Mesendoderm (in vitro differentiated cells): ENCODE data around the gene ASL.
"Not testable (repeated sequence)": the region's sequence is repeated elsewhere in the genome, so short reads cannot be mapped to it uniquely, and the experiment has no call there.

Source experiments
- DNase-seq: peaks from one replicate; pipeline ENCODE4 v3.0.0; 2013
- H2AK5ac ChIP-seq: 2 replicates; pipeline ENCODE4 v1.6.1; 2013; ENCODE audit warnings: low read length, inconsistent platforms
- H2BK120ac ChIP-seq: 2 replicates; pipeline ENCODE4 v1.6.1; 2013; ENCODE audit warnings: low read depth, mild to moderate bottlenecking, low read length, moderate library complexity, mixed read lengths
- H2BK15ac ChIP-seq: replicated peaks from 2 replicates; pipeline ENCODE4 v1.6.1; 2013; ENCODE audit warnings: low read depth, mild to moderate bottlenecking, moderate library complexity
- H2BK5ac ChIP-seq: 2 replicates; pipeline ENCODE4 v1.6.1; 2013; ENCODE audit warnings: low read length, inconsistent platforms
- H3K18ac ChIP-seq: 2 replicates; pipeline ENCODE4 v1.6.1; 2013; ENCODE audit warnings: mild to moderate bottlenecking, low read length, mixed read lengths
- H3K23ac ChIP-seq: one replicate; pipeline ENCODE4 v1.6.1; 2013; ENCODE audit warnings: low read length
- H3K27ac ChIP-seq: 2 replicates; pipeline ENCODE4 v1.5.1; 2013; ENCODE audit warnings: low read depth, mild to moderate bottlenecking, inconsistent platforms, low read length, moderate library complexity
- H3K27me3 ChIP-seq: 2 replicates; pipeline ENCODE4 v1.6.1; 2013; ENCODE audit warnings: low read length, control low read depth, mild to moderate bottlenecking, inconsistent platforms; ENCODE audit not compliant: insufficient read depth, poor library complexity
- H3K36me3 ChIP-seq: 2 replicates; pipeline ENCODE4 v1.6.1; 2013; ENCODE audit warnings: low read length, inconsistent platforms; ENCODE audit not compliant: control insufficient read depth, insufficient read depth
- H3K4ac ChIP-seq: one replicate; pipeline ENCODE4 v1.6.1; 2013; ENCODE audit warnings: low read depth, mild to moderate bottlenecking, low read length, moderate library complexity
- H3K4me1 ChIP-seq: 2 replicates; pipeline ENCODE4 v1.6.1; 2013; ENCODE audit warnings: low read depth, low read length, inconsistent platforms; ENCODE audit not compliant: control insufficient read depth
- H3K4me2 ChIP-seq: 2 replicates; pipeline ENCODE4 v1.6.1; 2013; ENCODE audit warnings: low read length
- H3K4me3 ChIP-seq: 2 replicates; pipeline ENCODE4 v1.5.1; 2013; ENCODE audit warnings: mild to moderate bottlenecking, low read length
- H3K56ac ChIP-seq: one replicate; pipeline ENCODE4 v1.6.1; 2013; ENCODE audit warnings: low read length
- H3K79me1 ChIP-seq: 2 replicates; pipeline ENCODE4 v1.6.1; 2013; ENCODE audit warnings: low read length, inconsistent platforms
- H3K79me2 ChIP-seq: 2 replicates; pipeline ENCODE4 v1.6.1; 2013; ENCODE audit warnings: mild to moderate bottlenecking, low read length; ENCODE audit not compliant: control insufficient read depth, insufficient read depth
- H3K9ac ChIP-seq: 2 replicates; pipeline ENCODE4 v1.6.1; 2013; ENCODE audit warnings: low read length, inconsistent platforms
- H4K5ac ChIP-seq: one replicate; pipeline ENCODE4 v1.6.1; 2013; ENCODE audit warnings: low read length
- H4K8ac ChIP-seq: one replicate; pipeline ENCODE4 v1.6.1; 2013; ENCODE audit warnings: low read depth, mild to moderate bottlenecking, control low read depth, low read length, moderate library complexity
- WGBS: extraction: QIAGEN DNeasy Blood & Tissue Kit; methylation state at CpG from one replicate; pipeline ENCODE4 v1.1.7; 2013; ENCODE audit warnings: low lambda C conversion rate, missing lambda C conversion rate; ENCODE audit not compliant: insufficient coverage; ENCODE audit errors: extremely low coverage; 5-methylcytosine and 5-hydroxymethylcytosine counted together

ASL gene

DNA sequence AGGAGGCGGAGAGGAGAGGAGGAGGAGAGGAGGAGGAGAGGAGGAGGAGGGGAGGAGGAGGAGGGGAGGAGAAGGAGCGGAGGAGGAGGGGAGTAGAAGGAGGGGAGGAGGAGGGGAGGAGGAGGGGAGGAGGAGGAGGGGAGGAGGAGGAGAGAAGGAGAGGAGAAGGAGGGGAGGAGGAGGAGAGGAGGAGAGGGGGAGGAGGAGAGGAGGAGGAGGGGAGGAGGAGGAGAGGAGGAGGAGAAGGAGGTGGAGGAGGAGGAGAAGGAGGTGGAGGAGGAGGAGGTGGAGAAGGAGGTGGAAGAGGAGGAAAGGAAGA, 23.6 kb downstream of the ASL start:
- H3K79me2 ChIP-seq: no peaks in the 10 kb centered on the region
- no peak overlapping the region for H2BK120ac ChIP-seq
- H3K4me1 ChIP-seq: no peaks in the 10 kb centered on the region
- no peak overlapping the region for H2BK15ac ChIP-seq
- no peak overlapping the region for H4K8ac ChIP-seq
- H2BK5ac ChIP-seq: no peak overlapping the region
- no peak overlapping the region for H3K23ac ChIP-seq
- DNase-seq: no peak
- no CpG with 5 or more reads among the region's 2 CpGs for WGBS
- H3K27me3 ChIP-seq: no peaks in the 10 kb centered on the region
- H3K27ac ChIP-seq: no peak overlapping the region
- no peak overlapping the region for H3K18ac ChIP-seq
- peak overlapping the region; percentile 88 for H3K56ac ChIP-seq
- H3K4ac ChIP-seq: no peak overlapping the region
- no peaks in the 10 kb centered on the region for H3K79me1 ChIP-seq
- H3K36me3 ChIP-seq: no peaks in the 10 kb centered on the region
- no peak overlapping the region for H3K9ac ChIP-seq
- no peak overlapping the region for H4K5ac ChIP-seq
- no peak overlapping the region for H2AK5ac ChIP-seq
- H3K4me2 ChIP-seq: no peak overlapping the region
- H3K4me3 ChIP-seq: no peak overlapping the region

GRCh38 chr7:66099551-66100407, 24.2 kb downstream of the ASL start:
- H3K27ac ChIP-seq: peak overlapping the region; percentile 56
- peak overlapping the region; percentile 3 for H3K18ac ChIP-seq
- H2BK15ac ChIP-seq: no peak overlapping the region
- no peak overlapping the region for H4K8ac ChIP-seq
- no peak overlapping the region for H2BK120ac ChIP-seq
- no peak overlapping the region for H2AK5ac ChIP-seq
- no peaks in the 10 kb centered on the region for H3K4me1 ChIP-seq
- H3K4me3 ChIP-seq: no peak overlapping the region
- H3K4ac ChIP-seq: no peak overlapping the region
- no peaks in the 10 kb centered on the region for H3K79me1 ChIP-seq
- no peak overlapping the region for H4K5ac ChIP-seq
- H3K56ac ChIP-seq: peak overlapping the region; percentile 88
- no CpG with 5 or more reads among the region's 15 CpGs for WGBS
- no peaks in the 10 kb centered on the region for H3K36me3 ChIP-seq
- peak; percentile 93 for DNase-seq
- peak overlapping the region; percentile 63 for H3K9ac ChIP-seq
- H3K4me2 ChIP-seq: peak overlapping the region; percentile 51
- no peak overlapping the region for H3K23ac ChIP-seq
- no peaks in the 10 kb centered on the region for H3K27me3 ChIP-seq
- no peaks in the 10 kb centered on the region for H3K79me2 ChIP-seq
- no peak overlapping the region for H2BK5ac ChIP-seq

- no peak overlapping the region for H4K8ac ChIP-seq
- peak overlapping the region; percentile 14 for H3K27ac ChIP-seq
- H4K5ac ChIP-seq: no peak overlapping the region
- H3K36me3 ChIP-seq: no peaks in the 10 kb centered on the region
- no CpG with 5 or more reads among the region's 12 CpGs for whole genome bisulfite sequencing
- no peak overlapping the region for H3K4me3 ChIP-seq
- no peak overlapping the region for H2BK5ac ChIP-seq
- no peak overlapping the region for H2BK15ac ChIP-seq
- no peak for DNase-seq
- H3K27me3 ChIP-seq: no peaks in the 10 kb centered on the region
- H3K79me1 ChIP-seq: no peaks in the 10 kb centered on the region
- H3K4me1 ChIP-seq: no peaks in the 10 kb centered on the region
- peak overlapping the region; percentile 37 for H3K4me2 ChIP-seq
- no peaks in the 10 kb centered on the region for H3K79me2 ChIP-seq
- peak overlapping the region; percentile 80 for H3K56ac ChIP-seq
- H2AK5ac ChIP-seq: no peak overlapping the region
- no peak overlapping the region for H3K23ac ChIP-seq
- H2BK120ac ChIP-seq: no peak overlapping the region
- H3K18ac ChIP-seq: peak overlapping the region; percentile 3
- peak overlapping the region; percentile 29 for H3K9ac ChIP-seq
- H3K4ac ChIP-seq: no peak overlapping the region
Measured at GRCh38 chr7:66100408-66101050, 24.9 kb downstream of the ASL start.

DNA sequence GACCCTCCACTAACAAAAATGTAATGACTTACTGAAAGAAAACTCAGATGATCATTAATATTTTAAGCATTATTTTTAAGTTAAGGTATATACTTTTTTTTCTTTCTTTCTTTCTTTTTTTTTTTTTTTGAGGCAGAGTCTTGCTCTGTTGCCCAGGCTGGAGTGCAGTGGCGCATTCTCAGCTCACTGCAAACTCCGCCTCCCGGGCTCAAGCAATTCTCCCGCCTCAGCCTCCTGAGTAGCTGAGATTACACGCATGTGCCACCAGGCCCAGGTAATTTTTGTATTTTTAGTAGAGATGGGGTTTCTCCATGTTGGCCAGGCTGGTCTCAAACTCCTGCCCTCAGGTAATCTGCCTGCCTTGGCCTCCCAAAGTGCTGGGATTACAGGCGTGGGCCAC, 26.5 kb downstream of the ASL start:
- not testable (repeated sequence) for H3K27me3 ChIP-seq, H3K4me2 ChIP-seq, H3K4me1 ChIP-seq, H2AK5ac ChIP-seq, H4K5ac ChIP-seq, H3K4me3 ChIP-seq, H2BK15ac ChIP-seq, H3K79me1 ChIP-seq, H3K79me2 ChIP-seq, DNase-seq, H3K23ac ChIP-seq, H2BK120ac ChIP-seq, H3K56ac ChIP-seq, H4K8ac ChIP-seq, H2BK5ac ChIP-seq, H3K18ac ChIP-seq, H3K36me3 ChIP-seq, H3K27ac ChIP-seq, H3K9ac ChIP-seq, H3K4ac ChIP-seq
- no CpG with 5 or more reads among the region's 6 CpGs for WGBS

- H3K18ac ChIP-seq, H4K5ac ChIP-seq, H4K8ac ChIP-seq, H3K23ac ChIP-seq, H2BK15ac ChIP-seq, H2BK5ac ChIP-seq, H3K9ac ChIP-seq, H3K27me3 ChIP-seq, H3K4me1 ChIP-seq, H3K79me2 ChIP-seq, H3K4ac ChIP-seq, H2AK5ac ChIP-seq, H3K4me2 ChIP-seq, DNase-seq, H3K79me1 ChIP-seq, H3K36me3 ChIP-seq, H3K27ac ChIP-seq, H2BK120ac ChIP-seq, H3K56ac ChIP-seq, H3K4me3 ChIP-seq: not testable (repeated sequence)
- no CpG with 5 or more reads among the region's 3 CpGs for WGBS
Measured at GRCh38 chr7:66103994-66104393, 28.4 kb downstream of the ASL start.
